ENCODE data around the gene SRSF1. TPM values are rescaled to one million over a fixed set of nuclear protein-coding genes. Genes with fewer than 3 reads are reported as not detected.

SRSF1 gene
- total and polyA plus RNA-seq, 2 of the 4 experiments (the other 2 are of a cell fraction) = 190 to 357 TPM

DNA sequence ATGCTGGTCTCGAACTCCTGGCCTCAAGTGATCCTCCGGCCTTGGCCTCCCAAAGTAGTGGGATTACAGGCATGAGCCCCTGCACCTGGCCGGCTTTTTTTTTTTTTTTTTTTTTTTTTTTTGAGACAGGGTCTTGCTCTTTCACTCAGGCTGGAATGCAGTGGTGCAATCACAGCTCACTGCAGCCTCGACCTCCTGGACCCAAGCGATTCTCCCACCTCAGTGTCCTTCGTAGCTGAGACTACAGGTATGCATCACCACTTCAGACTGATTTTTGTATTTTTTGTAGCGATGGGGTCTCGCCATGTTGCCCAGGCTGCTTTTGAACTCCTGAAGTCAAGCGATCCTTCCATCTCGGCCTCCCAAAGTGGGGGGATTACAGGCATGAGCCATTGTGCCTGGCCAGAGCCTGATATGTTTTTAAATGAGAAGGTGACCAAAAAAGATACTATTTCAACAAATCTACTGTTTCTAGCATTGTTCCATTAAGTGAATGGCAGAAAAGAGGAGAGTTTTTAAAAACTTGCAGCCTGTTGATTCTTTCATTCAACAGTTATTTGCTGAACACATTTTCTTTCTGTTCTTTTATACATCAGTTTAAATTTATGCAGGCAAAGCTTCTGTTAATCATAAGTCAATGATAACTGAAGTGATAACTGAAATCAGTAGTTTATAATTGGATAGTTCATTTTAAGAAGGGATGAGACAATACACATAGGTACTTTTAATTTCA lies 3.2 kb upstream of the SRSF1 start:
- Histone ChIP-seq H3K9me3 (ENCODE audit: control insufficient read depth, insufficient read depth, low read length) (no peaks in the 10 kb centered on the region), H3K79me1 (ENCODE audit: low read depth in 1 of 2, low read length in 2 of 2) (peaks cover 0 to 17% of the 10 kb centered on the region in 2 experiments; a peak in 2 of 4 replicates), H2BK15ac (ENCODE audit: low read depth, low read length) (no peak overlapping the region), H2AK5ac (ENCODE audit: low read depth, low read length) (no peak overlapping the region), H3K27ac (ENCODE audit: insufficient read depth, low read length) (no peak overlapping the region), H4K20me1 (ENCODE audit: insufficient read depth, low read length) (peaks cover 14% of the 10 kb centered on the region), H3K4me2 (ENCODE audit: low read depth, low read length) (no peak overlapping the region), H4K91ac (ENCODE audit: insufficient read depth, low read depth, low read length) (no peak overlapping the region), H3K27me3 (ENCODE audit: control insufficient read depth, insufficient read depth, low read length) (no peaks in the 10 kb centered on the region), H4K5ac (ENCODE audit: low read depth, low read length) (no peak overlapping the region), H3K9ac (ENCODE audit: low read depth, low read length) (no peak overlapping the region), H3K4ac (ENCODE audit: low read depth, low read length) (no peak overlapping the region), H2AK9ac (replicated peaks; ENCODE audit: low read depth, low read length, poor library complexity) (no peak overlapping the region), H3K18ac (ENCODE audit: low read depth, low read length) (no peak overlapping the region), H3K14ac (replicated peaks; ENCODE audit: low read depth, low read length) (no peak overlapping the region), H3K4me3 (ENCODE audit: insufficient read depth, low read depth, low read length) (no peak overlapping the region), H2AFZ (replicated peaks; ENCODE audit: low read length, poor library complexity) (no peak overlapping the region), H3K4me1 (ENCODE audit: control insufficient read depth, insufficient read depth, low read length) (0 out of 2 replicates have a peak, but pooled peaks cover 1% of the 10 kb centered on the region), H2BK120ac (ENCODE audit: low read depth, low read length) (no peak overlapping the region), H3K23ac (ENCODE audit: low read depth, low read length) (no peak overlapping the region), H3K9me1 (ENCODE audit: insufficient read depth, low read length) (no peaks in the 10 kb centered on the region), H2BK20ac (ENCODE audit: low read depth, low read length) (no peak overlapping the region), H2BK5ac (ENCODE audit: low read depth, low read length, poor library complexity, severe bottlenecking) (no peak overlapping the region), H3K56ac (ENCODE audit: extremely low read depth, insufficient read depth, low read length) (no peak overlapping the region), H3K36me3 (ENCODE audit: control insufficient read depth, insufficient read depth, low read length) (peaks cover 6% of the 10 kb centered on the region), H4K8ac (ENCODE audit: low read depth in 2 of 2, low read length in 2 of 2) (no peak overlapping the region)
- TF ChIP-seq RFX5 (IDR thresholded peaks at IDR 0.05; ENCODE audit: low read depth, low read length) = no peak
- no peak for TF ChIP-seq POLR2A (IDR thresholded peaks at IDR 0.05; ENCODE audit: low read depth, low read length)
- TF ChIP-seq MXI1 (IDR thresholded peaks at IDR 0.05; ENCODE audit: borderline replicate concordance, low read depth, low read length) = no peak
- no peak for TF ChIP-seq NFE2L2 (IDR thresholded peaks at IDR 0.05; ENCODE audit: low read depth, low read length)
- no peak for TF ChIP-seq RAD21 (IDR thresholded peaks at IDR 0.05; ENCODE audit: low read length)
- TF ChIP-seq SMC3 (IDR thresholded peaks at IDR 0.05; ENCODE audit: low read depth, low read length) = no peak
- TF ChIP-seq BHLHE40 (IDR thresholded peaks at IDR 0.05; ENCODE audit: low read depth, low read length) = no peak
- no peak for TF ChIP-seq MAZ (IDR thresholded peaks at IDR 0.05; ENCODE audit: borderline replicate concordance, low read depth, low read length)
- no peak for TF ChIP-seq CHD1 (IDR thresholded peaks at IDR 0.05; ENCODE audit: low read depth, low read length)
- TF ChIP-seq RCOR1 (IDR thresholded peaks at IDR 0.05; ENCODE audit: insufficient replicate concordance, low read length) = no peak
- no TSS peak for BruUV-seq (replicated peaks)
- intact Hi-C loops (cut with micrococcal nuclease) = no loop called here
- ChIA-PET CTCF (interaction anchor here (0.6 kb wide), 1 partner anchor 118 kb away, joined by 3 read pairs; no protein-coding TSS in a partner anchor), POLR2A (ENCODE audit: unreplicated experiment) (no interaction called here)
- ATAC-seq (ENCODE audit: low read depth) (no peak), DNase-seq (no peak)
- WGBS, 2 experiments (ENCODE audit: extremely low coverage in 2 of 2, insufficient read length in 1 of 2) = no CpG with 5 or more reads among the region's 10 CpGs
- dilution Hi-C loops (cut with HindIII; ENCODE audit: low sequenced_read_pairs, unreplicated experiment) = no loop called here
- in situ Hi-C loops (cut with MboI; ENCODE audit: low sequenced_read_pairs) = no loop called here

Measured in IMR-90 (cell line).